ENCODE measurements around the gene PPP6R1. TPM values are rescaled to one million over a fixed set of nuclear protein-coding genes. Genes with fewer than 3 reads are reported as not detected.
A peak's percentile ranks its signal among the peaks of the same experiment; 100 is the strongest.
"Not testable (repeated sequence)": the region's sequence is repeated elsewhere in the genome, so short reads cannot be mapped to it uniquely, and the experiment has no call there.

The PPP6R1 gene
- total RNA-seq, 1 donor from 2014 or later = 40.4 TPM

GRCh38 chr19:55208880-55209692 lies 49.7 kb downstream of the PPP6R1 start, which contains the start of gene PTPRH:
TSS of gene PTPRH (minus strand) at chr19:55209501. CDS start at chr19:55209433, 68 bp downstream.
- DNase-seq (ENCODE audit: low spot score) (no peak), ATAC-seq (no peak)
- intact Hi-C loops (cut with DNase I) = no loop called here

- ATAC-seq = peak; percentile 89
- intact Hi-C loops (cut with DNase I) = no loop called here
- DNase-seq (ENCODE audit: low spot score) = peak; percentile 76
These were observed 51.9 kb downstream of the PPP6R1 start for GRCh38 chr19:55206664-55207500.

GRCh38 chr19:55202199-55202598 lies 56.6 kb downstream of the PPP6R1 start:
- ATAC-seq; DNase-seq (ENCODE audit: low spot score); intact Hi-C loops (cut with DNase I): not testable (repeated sequence)

- intact Hi-C loops (cut with DNase I) = no loop called here
- no peak for DNase-seq (ENCODE audit: low spot score)
- no peak for ATAC-seq
These were observed 59.1 kb downstream of the PPP6R1 start for GRCh38 chr19:55199620-55200204.

- no peak for ATAC-seq
- no peak for DNase-seq (ENCODE audit: low spot score)
- intact Hi-C loops (cut with DNase I) = no loop called here
These were observed 60.2 kb downstream of the PPP6R1 start for GRCh38 chr19:55198651-55199050.

GRCh38 chr19:55197528-55197927 lies 61.3 kb downstream of the PPP6R1 start:
- intact Hi-C loops (cut with DNase I) = no loop called here
- DNase-seq (ENCODE audit: low spot score) = no peak
- no peak for ATAC-seq

GRCh38 chr19:55196803-55197202 lies 62.0 kb downstream of the PPP6R1 start:
- intact Hi-C loops (cut with DNase I) = no loop called here
- ATAC-seq (no peak), DNase-seq (ENCODE audit: low spot score) (no peak)

GRCh38 chr19:55193481-55193880 lies 65.3 kb downstream of the PPP6R1 start:
- ATAC-seq = no peak
- DNase-seq (ENCODE audit: low spot score) = no peak
- intact Hi-C loops (cut with DNase I) = no loop called here

- DNase-seq (ENCODE audit: low spot score) = no peak
- intact Hi-C loops (cut with DNase I) = loop anchor here (5.0 kb wide), 2 partner anchors 817 to 1697 kb away; no protein-coding TSS in a partner anchor
- no peak for ATAC-seq
These were observed 69.4 kb downstream of the PPP6R1 start for GRCh38 chr19:55189403-55189835.

GRCh38 chr19:55188625-55189024 lies 70.2 kb downstream of the PPP6R1 start:
- intact Hi-C loops (cut with DNase I) = loop anchor here (5.0 kb wide), 2 partner anchors 816 to 1696 kb away; no protein-coding TSS in a partner anchor
- DNase-seq (ENCODE audit: low spot score) = no peak
- no peak for ATAC-seq

- DNase-seq (ENCODE audit: low spot score) (no peak), ATAC-seq (no peak)
- intact Hi-C loops (cut with DNase I) = loop anchor here (5.0 kb wide), 2 partner anchors 814 to 1694 kb away; no protein-coding TSS in a partner anchor
These were observed 72.7 kb downstream of the PPP6R1 start for GRCh38 chr19:55186080-55186479.

- intact Hi-C loops (cut with DNase I) = no loop called here
- ATAC-seq (no peak), DNase-seq (ENCODE audit: low spot score) (no peak)
These were observed 77.1 kb downstream of the PPP6R1 start for GRCh38 chr19:55181740-55182139.

Small RNA genes within 50 kb of the gene (microRNA-seq; reads per million reads assigned to microRNA genes)
- gene MIR6802 (not detected), gene MIR6803 (2.2 reads per million), gene MIR6804 (not detected)

Other genes starting within 250 kb of the PPP6R1 start
- 0.89 TPM for gene GP6, start 220.8 kb downstream of the PPP6R1 start, total RNA-seq
- 12.9 TPM for gene RDH13, start 195.9 kb downstream of the PPP6R1 start, total RNA-seq
- gene EPS8L1, start 183.1 kb downstream of the PPP6R1 start, total RNA-seq = 1.2 TPM
- 112 TPM for gene PPP1R12C, start 141.4 kb downstream of the PPP6R1 start, total RNA-seq
- 1.4 TPM for gene TNNT1, start 109.8 kb downstream of the PPP6R1 start, total RNA-seq
- gene TNNI3, start 101.3 kb downstream of the PPP6R1 start, total RNA-seq = not detected
- 0.62 TPM for gene DNAAF3, start 92.4 kb downstream of the PPP6R1 start, total RNA-seq
- not detected for gene SYT5, start 78.7 kb downstream of the PPP6R1 start, total RNA-seq
- 1.5 TPM for gene PTPRH, start 49.5 kb downstream of the PPP6R1 start, total RNA-seq
- gene TMEM86B, start 30.3 kb downstream of the PPP6R1 start, total RNA-seq = 6.0 TPM
- gene HSPBP1, start 21.1 kb upstream of the PPP6R1 start, total RNA-seq = 16.1 TPM
- 6.5 TPM for gene BRSK1, start 25.0 kb upstream of the PPP6R1 start, total RNA-seq
- gene TMEM150B, start 66.3 kb upstream of the PPP6R1 start, total RNA-seq = 5.1 TPM
- gene KMT5C, start 80.9 kb upstream of the PPP6R1 start, total RNA-seq = 18.1 TPM
- gene COX6B2, start 95.7 kb upstream of the PPP6R1 start, total RNA-seq = 0.31 TPM
- not detected for gene GARIN5B, start 104.2 kb upstream of the PPP6R1 start, total RNA-seq
- 0.45 TPM for gene IL11, start 111.4 kb upstream of the PPP6R1 start, total RNA-seq
- gene TMEM190, start 117.8 kb upstream of the PPP6R1 start, total RNA-seq = not detected
- gene TMEM238, start 125.3 kb upstream of the PPP6R1 start, total RNA-seq = 2.9 TPM
- gene RPL28, start 126.9 kb upstream of the PPP6R1 start, total RNA-seq = 902 TPM
- 17.1 TPM for gene UBE2S, start 148.8 kb upstream of the PPP6R1 start, total RNA-seq
- 9.0 TPM for gene SHISA7, start 184.3 kb upstream of the PPP6R1 start, total RNA-seq
- 35.7 TPM for gene ISOC2, start 202.6 kb upstream of the PPP6R1 start, total RNA-seq
- gene C19orf85, start 205.7 kb upstream of the PPP6R1 start, total RNA-seq = not detected
- gene ZNF628, start 217.6 kb upstream of the PPP6R1 start, total RNA-seq = 9.0 TPM
- gene NAT14, start 226.2 kb upstream of the PPP6R1 start, total RNA-seq = 11.5 TPM
- gene SSC5D, start 229.4 kb upstream of the PPP6R1 start, total RNA-seq = 13.5 TPM

Data from sciatic nerve (tissue), 2 donors.